ENCODE data around the gene TRIM44.

The TRIM44 gene

DNA sequence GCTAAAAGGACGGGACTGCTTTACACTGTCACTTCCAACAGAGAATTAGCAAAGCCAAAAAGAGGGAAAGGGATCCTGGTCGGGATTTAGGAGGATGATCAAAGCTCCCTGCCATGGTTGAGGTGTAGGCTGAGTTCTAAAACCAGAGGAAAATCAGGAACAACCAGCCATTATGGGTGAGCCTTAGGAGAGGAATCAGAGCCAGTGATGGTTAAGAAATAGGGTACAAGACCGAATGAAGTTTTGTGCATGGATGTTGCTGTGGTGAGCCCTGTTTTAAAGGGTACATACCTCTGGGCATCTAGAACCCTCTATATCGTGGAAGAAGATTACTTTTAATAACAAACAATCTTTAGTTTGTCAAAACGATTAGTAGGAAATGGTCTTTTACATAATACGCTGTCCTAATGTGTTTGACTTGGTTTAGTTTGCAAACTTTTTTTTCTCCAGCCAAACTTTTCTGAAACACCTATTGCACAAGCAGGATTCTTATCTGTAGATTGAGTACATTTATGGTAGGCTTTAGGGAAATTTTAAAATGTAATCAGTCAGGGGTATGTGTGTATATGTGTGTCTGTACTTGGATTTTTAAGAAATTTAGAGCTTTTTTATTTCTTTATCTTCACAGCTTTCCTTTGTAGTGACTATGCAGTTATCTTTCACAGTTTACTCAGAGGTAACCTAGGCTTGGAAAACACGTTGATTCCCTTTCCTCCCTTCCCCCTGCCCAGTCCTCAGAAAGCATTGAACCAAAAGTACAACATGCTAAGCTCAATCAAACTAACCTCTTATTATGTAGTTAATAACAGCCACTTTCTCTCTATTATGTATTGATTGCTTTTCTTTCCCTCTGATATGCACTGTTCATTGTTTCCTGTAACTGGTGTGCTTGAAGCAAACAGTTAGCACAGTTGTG is 26.8 kb downstream of the TRIM44 start:
- Histone ChIP-seq H4K91ac (ENCODE audit: low read depth, low read length) (no peak overlapping the region), H3K36me3 (ENCODE audit: control insufficient read depth in 1 of 2, insufficient read depth in 2 of 2, low read length in 2 of 2) (peaks cover 4% of the 10 kb centered on the region in 2 experiments), H3K79me1 (ENCODE audit: low read length) (no peaks in the 10 kb centered on the region), H4K12ac (ENCODE audit: low read depth, low read length) (no peak overlapping the region), H3K14ac (ENCODE audit: low read length) (no peak overlapping the region), H2AFZ (ENCODE audit: insufficient read depth, low read length, poor library complexity) (no peak overlapping the region), H4K8ac (ENCODE audit: low read depth, low read length) (no peak overlapping the region), H3K4me3 (ENCODE audit: low read depth, low read length) (no peak overlapping the region), H3K4me2 (ENCODE audit: low read length) (no peak overlapping the region), H2AK5ac (ENCODE audit: low read length) (no peak overlapping the region), H2BK12ac (ENCODE audit: low read length) (no peak overlapping the region), H2BK120ac (ENCODE audit: insufficient read depth, low read length, poor library complexity) (no peak overlapping the region), H3K79me2 (ENCODE audit: control insufficient read depth, insufficient read depth, low read length, poor library complexity) (no peaks in the 10 kb centered on the region), H2BK5ac (ENCODE audit: low read depth, low read length, poor library complexity) (no peak overlapping the region), H3K4me1 (ENCODE audit: control insufficient read depth in 1 of 2, insufficient read depth in 2 of 2, low read length in 2 of 2) (no peaks in the 10 kb centered on the region), H3K27me3 (ENCODE audit: insufficient read depth, low read length) (no peaks in the 10 kb centered on the region), H3K23ac (ENCODE audit: low read length) (no peak overlapping the region), H3K18ac (ENCODE audit: low read length) (no peak overlapping the region), H3K9ac (ENCODE audit: low read length) (no peak overlapping the region), H3K27ac (ENCODE audit: low read depth, low read length) (no peak overlapping the region), H3K9me3 (ENCODE audit: insufficient read depth, low read depth, low read length) (no peaks in the 10 kb centered on the region), H3K4ac (ENCODE audit: low read depth, low read length) (no peak overlapping the region)
- peak in 1 of 2 donors; percentile 30 for DNase-seq
- WGBS (ENCODE audit: extremely low coverage, insufficient coverage, insufficient read length) = no CpG with 5 or more reads among the region's 7 CpGs

GRCh38 chr11:35702126-35702525 is 39.6 kb downstream of the TRIM44 start:
- Histone ChIP-seq H3K27ac (ENCODE audit: low read depth, low read length) (no peak overlapping the region), H3K18ac (ENCODE audit: low read length) (no peak overlapping the region), H2BK12ac (ENCODE audit: low read length) (no peak overlapping the region), H3K36me3 (ENCODE audit: control insufficient read depth in 1 of 2, insufficient read depth in 2 of 2, low read length in 2 of 2) (no peaks in the 10 kb centered on the region), H3K4me1 (ENCODE audit: control insufficient read depth in 1 of 2, insufficient read depth in 2 of 2, low read length in 2 of 2) (no peaks in the 10 kb centered on the region), H3K9ac (ENCODE audit: low read length) (no peak overlapping the region), H3K27me3 (ENCODE audit: insufficient read depth, low read length) (no peaks in the 10 kb centered on the region), H2AFZ (ENCODE audit: insufficient read depth, low read length, poor library complexity) (no peak overlapping the region), H3K79me2 (ENCODE audit: control insufficient read depth, insufficient read depth, low read length, poor library complexity) (no peaks in the 10 kb centered on the region), H2BK5ac (ENCODE audit: low read depth, low read length, poor library complexity) (no peak overlapping the region), H3K4me3 (ENCODE audit: low read depth, low read length) (no peak overlapping the region), H2AK5ac (ENCODE audit: low read length) (no peak overlapping the region), H3K9me3 (ENCODE audit: insufficient read depth, low read depth, low read length) (peaks cover 3% of the 10 kb centered on the region), H4K12ac (ENCODE audit: low read depth, low read length) (no peak overlapping the region), H3K23ac (ENCODE audit: low read length) (no peak overlapping the region), H3K14ac (ENCODE audit: low read length) (no peak overlapping the region), H4K8ac (ENCODE audit: low read depth, low read length) (no peak overlapping the region), H2BK120ac (ENCODE audit: insufficient read depth, low read length, poor library complexity) (no peak overlapping the region), H3K4me2 (ENCODE audit: low read length) (no peak overlapping the region), H4K91ac (ENCODE audit: low read depth, low read length) (no peak overlapping the region), H3K4ac (ENCODE audit: low read depth, low read length) (no peak overlapping the region), H3K79me1 (ENCODE audit: low read length) (no peaks in the 10 kb centered on the region)
- WGBS (ENCODE audit: extremely low coverage, insufficient coverage, insufficient read length) = no CpG with 5 or more reads among the region's 15 CpGs
- no peak for DNase-seq

DNA sequence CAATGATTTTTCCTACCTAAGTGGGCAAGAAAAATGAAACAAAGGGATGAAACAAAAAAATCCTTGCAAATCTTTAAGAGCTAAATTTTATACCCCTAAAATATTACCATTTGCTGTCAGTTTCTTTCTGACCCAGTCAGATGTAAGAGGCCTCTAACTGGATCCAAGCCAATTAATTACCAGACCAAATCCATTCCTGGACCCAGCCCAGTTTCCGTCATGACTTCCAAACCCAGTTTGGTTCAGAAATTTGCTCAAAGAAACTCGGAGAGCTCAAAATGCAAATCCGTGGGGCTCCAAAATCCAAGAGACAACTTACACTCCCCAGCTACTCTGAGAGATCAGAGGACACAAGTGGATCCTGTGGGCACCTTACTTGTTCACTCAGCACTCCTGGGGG is 46.8 kb downstream of the TRIM44 start:
- Histone ChIP-seq H2AK5ac (ENCODE audit: low read length) (no peak overlapping the region), H3K18ac (ENCODE audit: low read length) (no peak overlapping the region), H3K9ac (ENCODE audit: low read length) (no peak overlapping the region), H4K12ac (ENCODE audit: low read depth, low read length) (no peak overlapping the region), H3K9me3 (ENCODE audit: insufficient read depth, low read depth, low read length) (no peaks in the 10 kb centered on the region), H4K8ac (ENCODE audit: low read depth, low read length) (no peak overlapping the region), H2BK5ac (ENCODE audit: low read depth, low read length, poor library complexity) (no peak overlapping the region), H2BK120ac (ENCODE audit: insufficient read depth, low read length, poor library complexity) (no peak overlapping the region), H3K4me2 (ENCODE audit: low read length) (no peak overlapping the region), H3K4ac (ENCODE audit: low read depth, low read length) (no peak overlapping the region), H3K36me3 (ENCODE audit: control insufficient read depth in 1 of 2, insufficient read depth in 2 of 2, low read length in 2 of 2) (no peaks in the 10 kb centered on the region), H3K4me3 (ENCODE audit: low read depth, low read length) (no peak overlapping the region), H3K23ac (ENCODE audit: low read length) (no peak overlapping the region), H3K79me1 (ENCODE audit: low read length) (no peaks in the 10 kb centered on the region), H3K27ac (ENCODE audit: low read depth, low read length) (no peak overlapping the region), H3K79me2 (ENCODE audit: control insufficient read depth, insufficient read depth, low read length, poor library complexity) (no peaks in the 10 kb centered on the region), H2AFZ (ENCODE audit: insufficient read depth, low read length, poor library complexity) (no peak overlapping the region), H3K27me3 (ENCODE audit: insufficient read depth, low read length) (no peaks in the 10 kb centered on the region), H3K14ac (ENCODE audit: low read length) (no peak overlapping the region), H3K4me1 (ENCODE audit: control insufficient read depth in 1 of 2, insufficient read depth in 2 of 2, low read length in 2 of 2) (no peaks in the 10 kb centered on the region), H2BK12ac (ENCODE audit: low read length) (no peak overlapping the region), H4K91ac (ENCODE audit: low read depth, low read length) (no peak overlapping the region)
- no peak for DNase-seq
- WGBS (ENCODE audit: extremely low coverage, insufficient coverage, insufficient read length) = no CpG with 5 or more reads among the region's 3 CpGs

DNA sequence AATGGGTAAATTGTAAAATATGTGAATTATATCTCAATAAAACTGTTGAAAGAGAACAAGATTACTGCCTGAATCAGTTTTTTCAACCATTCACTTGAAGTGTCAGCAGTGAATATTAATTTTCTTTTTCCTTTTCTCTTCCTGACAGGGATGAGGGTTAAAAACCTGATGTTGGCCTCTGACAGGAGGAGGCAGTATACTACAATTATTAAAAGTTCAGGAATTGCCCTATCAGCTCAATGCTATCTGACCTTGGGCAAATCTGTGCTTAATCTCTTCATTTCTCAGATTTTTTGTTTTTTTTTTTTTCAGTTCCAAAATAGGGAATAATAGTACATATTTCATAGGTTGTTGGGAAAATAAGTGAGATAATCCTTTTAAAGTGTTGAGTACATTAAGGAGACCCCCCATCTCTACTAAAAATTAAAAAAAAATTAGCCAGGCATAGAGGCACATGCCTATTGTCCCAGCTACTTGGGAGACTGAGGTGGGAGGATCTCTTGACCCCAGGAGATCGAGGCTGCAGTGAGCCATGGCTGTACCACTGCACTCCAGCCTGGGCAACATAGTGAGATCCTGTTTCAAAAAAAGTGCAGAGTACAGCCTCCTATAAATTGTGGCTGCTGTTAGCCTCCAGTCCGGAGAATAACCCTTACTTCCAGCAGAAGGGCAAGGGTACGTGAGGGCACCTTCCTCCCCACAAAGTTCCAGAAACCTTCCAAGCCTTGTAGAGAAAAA is 48.8 kb downstream of the TRIM44 start:
- H3K4ac ChIP-seq (ENCODE audit: low read depth, low read length) = no peak overlapping the region
- no peak overlapping the region for H3K4me3 ChIP-seq (ENCODE audit: low read depth, low read length)
- no peak overlapping the region for H2BK120ac ChIP-seq (ENCODE audit: insufficient read depth, low read length, poor library complexity)
- no CpG with 5 or more reads among the region's 3 CpGs for WGBS (ENCODE audit: extremely low coverage, insufficient coverage, insufficient read length)
- no peak overlapping the region for H2AK5ac ChIP-seq (ENCODE audit: low read length)
- peak in 1 of 2 donors; percentile 39 for DNase-seq
- no peaks in the 10 kb centered on the region for H3K36me3 ChIP-seq (ENCODE audit: control insufficient read depth in 1 of 2, insufficient read depth in 2 of 2, low read length in 2 of 2)
- H3K18ac ChIP-seq (ENCODE audit: low read length) = no peak overlapping the region
- H3K27ac ChIP-seq (ENCODE audit: low read depth, low read length) = no peak overlapping the region
- no peaks in the 10 kb centered on the region for H3K4me1 ChIP-seq (ENCODE audit: control insufficient read depth in 1 of 2, insufficient read depth in 2 of 2, low read length in 2 of 2)
- no peak overlapping the region for H3K23ac ChIP-seq (ENCODE audit: low read length)
- H2AFZ ChIP-seq (ENCODE audit: insufficient read depth, low read length, poor library complexity) = no peak overlapping the region
- H3K27me3 ChIP-seq (ENCODE audit: insufficient read depth, low read length) = no peaks in the 10 kb centered on the region
- no peak overlapping the region for H4K91ac ChIP-seq (ENCODE audit: low read depth, low read length)
- no peak overlapping the region for H3K14ac ChIP-seq (ENCODE audit: low read length)
- H3K79me2 ChIP-seq (ENCODE audit: control insufficient read depth, insufficient read depth, low read length, poor library complexity) = no peaks in the 10 kb centered on the region
- H4K8ac ChIP-seq (ENCODE audit: low read depth, low read length) = no peak overlapping the region
- H4K12ac ChIP-seq (ENCODE audit: low read depth, low read length) = no peak overlapping the region
- no peak overlapping the region for H2BK12ac ChIP-seq (ENCODE audit: low read length)
- H2BK5ac ChIP-seq (ENCODE audit: low read depth, low read length, poor library complexity) = no peak overlapping the region
- no peak overlapping the region for H3K9ac ChIP-seq (ENCODE audit: low read length)
- H3K79me1 ChIP-seq (ENCODE audit: low read length) = no peaks in the 10 kb centered on the region
- no peaks in the 10 kb centered on the region for H3K9me3 ChIP-seq (ENCODE audit: insufficient read depth, low read depth, low read length)
- H3K4me2 ChIP-seq (ENCODE audit: low read length) = no peak overlapping the region
